ENCODE data around the gene LCN2.
A peak's percentile ranks its signal among the peaks of the same experiment; 100 is the strongest.

LCN2 gene

DNA sequence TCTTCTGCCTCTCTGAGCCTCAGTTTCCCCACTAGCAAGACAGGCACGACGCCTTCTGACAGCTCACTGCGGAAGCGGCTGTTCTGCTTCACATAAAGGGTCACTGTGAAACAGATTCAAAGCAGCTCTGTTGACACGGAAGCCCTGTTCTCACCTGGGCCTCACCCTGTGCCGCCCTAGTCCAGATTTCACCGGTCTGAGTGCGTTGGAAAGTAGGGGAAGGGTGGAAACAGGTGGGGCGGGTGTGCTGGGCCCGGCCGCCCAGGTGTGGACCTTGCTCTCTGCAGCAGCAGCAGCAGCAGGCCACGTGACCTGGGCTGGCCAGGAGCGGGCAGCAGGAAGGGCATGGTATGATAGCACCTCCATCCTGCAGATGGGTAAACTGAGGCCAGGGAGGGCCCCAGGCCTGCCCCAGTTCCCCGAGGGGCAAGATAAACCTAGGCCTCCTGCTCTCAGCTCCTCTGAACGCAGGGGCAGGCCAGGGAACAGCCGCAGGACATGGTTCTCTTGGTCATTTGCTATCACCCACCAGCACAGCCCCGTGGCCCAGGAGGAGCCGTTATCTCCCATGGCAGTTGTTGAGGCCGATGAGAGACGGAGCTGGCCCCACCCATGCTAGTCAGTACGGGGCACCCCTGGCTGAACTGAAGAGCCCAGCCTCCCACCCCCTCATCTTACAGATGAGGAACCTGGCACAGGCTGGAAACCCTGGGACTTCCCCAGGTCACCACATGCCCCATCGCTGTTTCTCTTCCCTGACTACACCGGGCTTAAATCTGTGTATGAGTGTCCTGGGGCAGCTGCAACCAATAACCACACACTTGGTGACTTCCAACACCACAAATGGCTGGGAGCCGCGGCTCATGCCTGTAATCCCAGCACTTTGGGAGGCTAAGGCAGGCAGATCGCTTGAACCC, 33.8 kb upstream of the LCN2 start:
- no peak overlapping the region for H3K4me3 ChIP-seq (replicated peaks; ENCODE audit: low read depth, low read length)
- TF ChIP-seq, protein P1, sequence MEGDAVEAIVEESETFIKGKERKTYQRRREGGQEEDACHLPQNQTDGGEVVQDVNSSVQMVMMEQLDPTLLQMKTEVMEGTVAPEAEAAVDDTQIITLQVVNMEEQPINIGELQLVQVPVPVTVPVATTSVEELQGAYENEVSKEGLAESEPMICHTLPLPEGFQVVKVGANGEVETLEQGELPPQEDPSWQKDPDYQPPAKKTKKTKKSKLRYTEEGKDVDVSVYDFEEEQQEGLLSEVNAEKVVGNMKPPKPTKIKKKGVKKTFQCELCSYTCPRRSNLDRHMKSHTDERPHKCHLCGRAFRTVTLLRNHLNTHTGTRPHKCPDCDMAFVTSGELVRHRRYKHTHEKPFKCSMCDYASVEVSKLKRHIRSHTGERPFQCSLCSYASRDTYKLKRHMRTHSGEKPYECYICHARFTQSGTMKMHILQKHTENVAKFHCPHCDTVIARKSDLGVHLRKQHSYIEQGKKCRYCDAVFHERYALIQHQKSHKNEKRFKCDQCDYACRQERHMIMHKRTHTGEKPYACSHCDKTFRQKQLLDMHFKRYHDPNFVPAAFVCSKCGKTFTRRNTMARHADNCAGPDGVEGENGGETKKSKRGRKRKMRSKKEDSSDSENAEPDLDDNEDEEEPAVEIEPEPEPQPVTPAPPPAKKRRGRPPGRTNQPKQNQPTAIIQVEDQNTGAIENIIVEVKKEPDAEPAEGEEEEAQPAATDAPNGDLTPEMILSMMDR (IDR thresholded peaks at IDR 0.05; ENCODE audit: low read depth, low read length, missing control alignments): no peak
- no peak for DNase-seq (ENCODE audit: extremely low read depth, low read depth)

DNA sequence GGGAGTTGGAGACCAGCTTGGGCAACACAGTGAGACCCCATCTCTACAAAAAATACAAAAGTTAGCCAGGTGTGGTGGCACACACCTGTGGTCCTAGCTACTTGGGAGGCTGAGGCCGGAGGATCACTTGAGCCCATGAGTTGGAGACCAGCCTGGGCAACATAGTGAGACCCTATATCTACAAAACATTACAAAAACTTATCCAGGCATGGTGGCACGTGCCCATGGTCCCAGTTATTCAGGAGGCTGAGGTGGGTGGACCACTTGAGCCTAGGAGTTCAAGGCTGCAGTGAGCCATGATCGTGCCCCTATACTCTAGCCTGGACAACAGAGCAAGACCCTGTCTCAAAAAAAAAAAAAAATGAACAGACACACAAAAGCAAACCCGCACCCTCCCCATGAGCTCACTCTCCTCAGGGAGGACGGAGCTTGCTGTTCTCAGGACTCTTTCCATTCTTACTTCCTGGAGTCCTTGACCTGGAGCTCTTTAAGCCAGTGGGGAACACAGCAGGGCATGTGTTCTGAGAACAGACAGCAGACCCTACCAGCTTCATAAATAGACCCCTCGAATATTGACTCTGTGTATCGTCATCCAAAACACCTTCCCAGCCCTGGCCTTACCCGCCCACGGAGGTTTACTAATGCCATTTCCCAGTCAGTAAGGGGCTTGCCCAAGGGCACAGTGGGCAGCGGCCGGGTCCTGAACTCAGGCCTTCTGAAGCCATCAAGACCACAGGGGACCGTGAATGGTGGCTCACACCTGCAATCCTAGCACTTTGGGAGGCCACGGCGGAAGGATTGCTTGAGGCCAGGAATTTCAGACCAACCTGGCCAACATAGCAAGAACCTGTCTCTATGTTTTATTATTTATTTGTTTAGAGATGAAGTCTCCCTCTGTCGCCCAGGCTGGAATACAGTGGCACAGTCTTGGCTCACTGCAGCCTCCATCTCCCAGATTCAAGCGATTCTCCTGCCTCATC, 32.9 kb upstream of the LCN2 start:
- no peak overlapping the region for H3K4me3 ChIP-seq (replicated peaks; ENCODE audit: low read depth, low read length)
- no peak for DNase-seq (ENCODE audit: extremely low read depth, low read depth)
- TF ChIP-seq, protein P1 (IDR thresholded peaks at IDR 0.05; ENCODE audit: low read depth, low read length, missing control alignments): no peak

DNA sequence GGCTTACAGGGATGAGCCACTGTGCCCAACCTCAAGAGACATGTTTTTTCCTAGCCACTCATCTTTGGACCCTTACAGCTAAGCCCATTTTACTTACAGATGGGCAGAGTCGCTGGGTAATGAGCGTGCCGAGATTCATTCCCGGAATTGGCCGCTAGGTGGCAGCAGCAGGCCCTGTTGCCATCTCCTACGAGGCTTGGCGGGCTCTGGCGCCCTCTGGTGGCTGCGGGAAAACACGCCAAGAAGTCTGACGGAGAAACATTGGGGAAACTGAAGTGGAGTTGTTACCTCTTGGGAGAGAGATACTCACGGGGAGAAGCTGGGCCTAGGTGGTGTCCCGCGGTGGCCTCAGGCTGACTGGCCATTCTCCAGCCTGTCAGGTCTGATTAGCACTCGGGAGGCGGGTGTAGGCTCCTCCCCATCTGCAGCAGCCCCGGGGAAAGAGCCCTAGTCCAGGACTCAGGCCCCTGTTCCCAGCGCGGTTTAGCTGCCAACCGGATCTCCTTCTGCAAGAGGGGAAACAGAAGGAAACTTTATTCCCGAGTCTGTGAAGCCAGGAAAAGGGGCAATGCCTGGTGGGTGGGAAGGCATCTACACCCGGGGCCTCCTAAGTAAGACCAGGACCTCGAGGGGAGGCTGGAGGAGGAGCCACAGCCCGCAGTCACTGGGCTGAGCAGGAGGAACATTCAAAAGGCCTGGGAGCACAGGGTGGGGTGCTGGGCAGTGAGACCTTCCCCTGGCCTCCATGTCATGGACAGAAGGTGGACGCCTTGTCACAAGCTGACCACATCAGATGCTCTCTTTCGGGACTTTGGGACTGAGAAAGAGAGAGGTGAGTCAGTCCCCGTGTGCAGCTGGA, 31.4 kb upstream of the LCN2 start:
- H3K4me3 ChIP-seq (replicated peaks; ENCODE audit: low read depth, low read length): no peak overlapping the region
- TF ChIP-seq, protein P1 (IDR thresholded peaks at IDR 0.05; ENCODE audit: low read depth, low read length, missing control alignments): peak; percentile 100
- peak; percentile 69 for DNase-seq (ENCODE audit: extremely low read depth, low read depth)

DNA sequence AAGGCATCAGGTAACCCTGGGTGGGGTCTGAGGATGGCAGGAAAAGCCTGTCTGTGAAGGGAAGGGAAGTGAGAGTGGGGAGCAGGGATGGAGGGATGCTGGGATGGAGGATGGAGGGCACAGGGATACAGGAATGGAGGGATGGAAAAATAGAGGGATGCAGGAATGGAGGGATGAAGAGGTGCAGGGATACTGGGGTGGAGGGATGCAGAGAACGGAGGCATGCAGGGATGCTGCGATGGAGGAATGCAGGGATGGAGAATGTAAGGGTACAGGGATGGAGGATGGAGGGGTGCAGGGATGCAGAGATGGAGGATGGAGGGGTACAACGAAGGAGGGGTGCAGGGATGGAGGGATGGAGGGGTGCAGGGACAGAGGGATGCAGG, 30.8 kb upstream of the LCN2 start:
- no peak for DNase-seq (ENCODE audit: extremely low read depth, low read depth)
- TF ChIP-seq, protein P1 (IDR thresholded peaks at IDR 0.05; ENCODE audit: low read depth, low read length, missing control alignments): no peak
- no peak overlapping the region for H3K4me3 ChIP-seq (replicated peaks; ENCODE audit: low read depth, low read length)

DNA sequence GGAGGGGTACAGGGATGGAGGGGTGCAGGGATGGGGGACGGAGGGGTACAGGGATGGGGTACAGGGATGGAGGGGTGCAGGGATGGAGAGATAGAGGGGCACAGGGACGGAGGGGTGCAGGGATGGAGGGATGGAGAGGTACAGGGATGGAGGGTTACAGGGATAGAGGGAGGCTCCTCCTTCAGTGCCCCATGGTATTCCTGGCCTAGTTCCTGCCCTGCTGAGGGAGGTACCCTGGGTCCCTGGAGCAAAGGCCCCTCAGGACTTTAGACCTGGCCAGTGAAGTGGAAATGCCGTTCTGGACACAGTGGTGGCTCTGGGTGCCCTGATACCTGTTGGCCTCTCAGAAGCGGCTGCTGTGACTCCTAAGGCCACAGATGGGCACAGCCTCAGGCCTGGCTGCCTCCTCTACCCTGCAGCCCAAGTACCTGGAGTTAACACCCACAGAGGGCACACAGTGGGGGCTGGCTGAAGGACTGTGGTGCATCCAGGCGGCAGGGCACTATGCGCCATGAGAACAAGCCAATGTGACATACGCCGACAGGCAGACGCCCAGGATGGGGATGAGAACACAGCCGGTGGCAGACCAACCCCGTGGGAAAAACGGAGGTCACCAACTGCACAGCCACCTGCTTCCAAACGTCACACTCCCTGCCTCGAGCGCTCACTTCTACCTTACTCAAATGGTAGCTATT, 30.1 kb upstream of the LCN2 start:
- H3K4me3 ChIP-seq (replicated peaks; ENCODE audit: low read depth, low read length): no peak overlapping the region
- TF ChIP-seq, protein P1 (IDR thresholded peaks at IDR 0.05; ENCODE audit: low read depth, low read length, missing control alignments): no peak
- no peak for DNase-seq (ENCODE audit: extremely low read depth, low read depth)
